ENCODE data around the gene TECTA. TPM values are rescaled to one million over a fixed set of nuclear protein-coding genes. Genes with fewer than 3 reads are reported as not detected.

The TECTA gene
- total RNA-seq, 1 donor from 2014 or later: 0.94 TPM

DNA sequence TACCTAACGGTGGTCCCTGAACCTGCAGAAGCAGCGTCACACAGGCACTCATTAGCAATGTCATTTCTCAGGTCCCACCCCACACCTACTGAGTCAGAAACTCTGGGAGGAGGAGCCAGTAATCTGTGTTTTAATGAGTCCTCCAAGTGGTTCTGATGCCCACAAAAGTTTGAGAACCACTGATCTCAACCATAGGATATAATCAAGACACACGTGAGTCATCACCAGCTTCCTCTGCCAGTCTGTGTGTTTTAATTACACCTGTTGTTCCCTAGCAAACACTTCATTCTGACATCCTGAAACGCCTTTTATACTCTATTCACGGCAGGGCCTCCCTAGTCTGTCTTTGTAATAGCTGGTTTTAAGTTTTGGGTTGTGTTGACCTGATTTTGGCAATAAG is 5.8 kb downstream of the TECTA start:
- H3K27ac Mint-ChIP-seq (ENCODE audit: unreplicated experiment): no peak overlapping the region
- H3K4me1 Mint-ChIP-seq (ENCODE audit: unreplicated experiment): no peaks in the 10 kb centered on the region
- no peaks in the 10 kb centered on the region for H3K36me3 Mint-ChIP-seq (ENCODE audit: unreplicated experiment)
- no peaks in the 10 kb centered on the region for H3K9me3 Mint-ChIP-seq (ENCODE audit: unreplicated experiment)
- peaks cover 21% of the 10 kb centered on the region for H3K27me3 Mint-ChIP-seq (ENCODE audit: unreplicated experiment)
- no peak for TF ChIP-seq CTCF (IDR thresholded peaks at IDR 0.05)
- DNase-seq (ENCODE audit: extremely low spot score, unreplicated experiment): no peak
- H3K4me3 Mint-ChIP-seq (ENCODE audit: unreplicated experiment): no peak overlapping the region

DNA sequence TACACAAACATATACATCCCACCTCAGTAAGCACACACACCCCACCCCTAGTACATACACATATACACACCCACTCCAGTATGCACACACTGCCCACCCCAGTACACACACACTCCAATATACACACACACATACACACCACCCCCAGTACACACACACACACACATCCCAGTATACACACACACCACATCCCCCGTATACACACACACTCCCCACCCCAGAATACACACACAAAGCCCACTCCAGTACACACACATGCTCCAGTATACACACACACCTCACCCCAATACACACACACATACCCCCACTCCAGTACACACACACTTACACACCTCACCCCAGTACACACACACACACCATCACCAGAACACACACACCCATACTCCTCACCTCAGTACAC is 7.4 kb downstream of the TECTA start:
- Mint-ChIP-seq H3K27me3 (ENCODE audit: unreplicated experiment) (peaks cover 20% of the 10 kb centered on the region), H3K27ac (ENCODE audit: unreplicated experiment) (no peak overlapping the region), H3K9me3 (ENCODE audit: unreplicated experiment) (no peaks in the 10 kb centered on the region), H3K36me3 (ENCODE audit: unreplicated experiment) (no peaks in the 10 kb centered on the region), H3K4me3 (ENCODE audit: unreplicated experiment) (no peak overlapping the region), H3K4me1 (ENCODE audit: unreplicated experiment) (no peaks in the 10 kb centered on the region)
- TF ChIP-seq CTCF (IDR thresholded peaks at IDR 0.05): no peak
- DNase-seq (ENCODE audit: extremely low spot score, unreplicated experiment): no peak

GRCh38 chr11:121109471-121109870 is 8.4 kb downstream of the TECTA start:
- TF ChIP-seq CTCF (IDR thresholded peaks at IDR 0.05): no peak
- Mint-ChIP-seq H3K4me3 (ENCODE audit: unreplicated experiment) (no peak overlapping the region), H3K9me3 (ENCODE audit: unreplicated experiment) (no peaks in the 10 kb centered on the region), H3K27ac (ENCODE audit: unreplicated experiment) (no peak overlapping the region), H3K27me3 (ENCODE audit: unreplicated experiment) (peaks cover 20% of the 10 kb centered on the region), H3K36me3 (ENCODE audit: unreplicated experiment) (no peaks in the 10 kb centered on the region), H3K4me1 (ENCODE audit: unreplicated experiment) (no peaks in the 10 kb centered on the region)
- no peak for DNase-seq (ENCODE audit: extremely low spot score, unreplicated experiment)

DNA sequence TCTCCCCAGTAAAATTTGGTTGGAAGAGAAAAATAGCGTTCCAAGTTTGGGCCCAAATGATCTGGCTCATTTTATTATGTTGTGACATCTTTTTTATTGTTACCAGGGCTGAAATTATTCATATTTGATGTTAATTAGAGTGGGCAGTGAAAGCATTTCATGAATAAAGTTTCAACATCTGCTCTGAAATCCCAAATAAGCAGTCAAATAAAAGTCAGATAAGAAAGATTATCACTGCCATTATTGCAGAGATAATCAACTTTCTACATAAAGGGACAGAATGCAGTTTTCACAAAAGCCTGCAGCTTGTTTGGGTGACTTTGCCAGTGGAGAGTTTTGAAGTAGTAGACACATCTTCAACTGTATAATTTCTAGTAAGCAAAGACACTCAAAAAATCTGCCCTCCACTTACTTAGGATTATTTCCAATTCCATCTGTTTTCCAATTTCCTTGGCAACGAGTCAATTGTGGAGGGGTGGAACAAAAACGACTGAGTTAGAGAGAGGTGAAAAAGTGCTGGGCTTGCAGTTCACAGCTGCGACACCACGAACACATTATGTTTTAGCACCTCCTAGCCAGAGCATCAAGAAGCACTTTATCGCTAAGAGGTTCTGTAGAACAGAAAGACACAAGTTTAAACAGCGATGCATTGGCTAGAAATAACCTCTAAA is 9.0 kb downstream of the TECTA start:
- TF ChIP-seq CTCF (IDR thresholded peaks at IDR 0.05): no peak
- Mint-ChIP-seq H3K27ac (ENCODE audit: unreplicated experiment) (no peak overlapping the region), H3K27me3 (ENCODE audit: unreplicated experiment) (peaks cover 20% of the 10 kb centered on the region), H3K36me3 (ENCODE audit: unreplicated experiment) (no peaks in the 10 kb centered on the region), H3K9me3 (ENCODE audit: unreplicated experiment) (no peaks in the 10 kb centered on the region), H3K4me3 (ENCODE audit: unreplicated experiment) (no peak overlapping the region), H3K4me1 (ENCODE audit: unreplicated experiment) (no peaks in the 10 kb centered on the region)
- no peak for DNase-seq (ENCODE audit: extremely low spot score, unreplicated experiment)

DNA sequence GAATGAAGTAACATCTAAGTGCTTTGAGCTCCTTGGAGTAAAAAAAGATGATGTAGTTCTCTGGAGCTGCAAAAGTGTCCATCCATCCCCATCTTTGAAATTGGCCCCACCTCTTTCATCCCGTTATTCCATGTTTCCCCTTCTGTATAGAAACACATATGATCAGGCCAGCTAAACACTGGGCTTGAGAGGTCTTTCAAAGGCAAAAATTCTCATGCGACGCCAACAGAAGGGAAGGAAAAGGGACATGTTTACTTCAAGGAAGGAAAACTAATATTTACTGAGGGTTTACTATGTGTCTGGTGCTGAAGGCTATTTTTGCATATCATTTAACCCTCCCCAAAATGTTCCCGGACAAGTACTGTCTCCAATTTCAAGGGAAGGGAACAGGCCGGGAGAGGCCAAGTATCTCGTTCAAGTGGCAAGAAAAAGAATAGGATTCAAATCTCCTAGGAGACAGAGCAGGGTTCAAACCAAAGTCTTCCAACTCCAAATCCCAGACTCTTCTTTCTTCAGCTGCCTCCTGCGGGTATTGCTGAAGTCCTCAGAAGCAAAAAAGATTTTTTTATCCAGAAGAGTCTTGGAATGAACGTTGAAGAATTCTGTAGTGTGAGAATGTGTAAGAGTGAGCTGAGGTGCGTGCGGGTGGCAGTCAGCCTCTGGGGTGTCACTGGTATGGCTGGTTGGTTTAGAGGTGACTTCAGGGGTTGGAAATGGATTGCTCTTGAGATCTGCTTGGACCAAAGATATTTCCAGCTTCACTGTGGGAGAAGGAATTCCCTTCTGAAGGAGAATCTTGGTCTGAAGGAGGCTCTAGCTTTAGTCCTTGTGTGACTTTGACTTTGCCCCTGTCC is 10.1 kb downstream of the TECTA start:
- no peak overlapping the region for H3K27ac Mint-ChIP-seq (ENCODE audit: unreplicated experiment)
- peaks cover 20% of the 10 kb centered on the region for H3K27me3 Mint-ChIP-seq (ENCODE audit: unreplicated experiment)
- no peak overlapping the region for H3K4me3 Mint-ChIP-seq (ENCODE audit: unreplicated experiment)
- no peaks in the 10 kb centered on the region for H3K9me3 Mint-ChIP-seq (ENCODE audit: unreplicated experiment)
- H3K36me3 Mint-ChIP-seq (ENCODE audit: unreplicated experiment): no peaks in the 10 kb centered on the region
- no peak for DNase-seq (ENCODE audit: extremely low spot score, unreplicated experiment)
- no peak for TF ChIP-seq CTCF (IDR thresholded peaks at IDR 0.05)
- no peaks in the 10 kb centered on the region for H3K4me1 Mint-ChIP-seq (ENCODE audit: unreplicated experiment)

Measured in osteocyte (in vitro differentiated cells).